Smooth muscle cell (in vitro differentiated cells): ENCODE results near the gene SHC1. TPM values are rescaled to one million over a fixed set of nuclear protein-coding genes. Genes with fewer than 3 reads are reported as not detected.

Source experiments
- DNase-seq: peaks from one replicate; lab custom pipeline; 2025; ENCODE audit not compliant: unreplicated experiment; lab: John Stamatoyannopoulos, UW
- H2AFZ ChIP-seq: fragments of 200-600 bp; sonication (generic); 2 replicates; pipeline ENCODE4 v1.6.0; 2016; ENCODE audit warnings: antibody characterized with exemption, low read depth, mild to moderate bottlenecking
- H3F3A ChIP-seq: fragments of 200-600 bp; sonication (generic); 2 replicates; pipeline ENCODE4 v1.6.0; 2017; ENCODE audit warnings: antibody characterized with exemption, low read depth
- H3K27ac ChIP-seq: fragments of 200-600 bp; sonication (generic); 2 replicates; pipeline ENCODE4 v1.5.1; 2016; ENCODE audit warnings: low read depth, mild to moderate bottlenecking
- H3K27me3 ChIP-seq: fragments of 200-600 bp; sonication (generic); 2 replicates; pipeline ENCODE4 v1.6.1; 2016; ENCODE audit warnings: low read depth, mild to moderate bottlenecking
- H3K36me3 ChIP-seq: fragments of 200-600 bp; sonication (generic); 2 replicates; pipeline ENCODE4 v1.5.1; 2016; ENCODE audit warnings: low read depth
- H3K4me1 ChIP-seq: fragments of 200-600 bp; sonication (generic); 2 replicates; pipeline ENCODE4 v1.5.1; 2016; ENCODE audit warnings: low read depth
- H3K4me2 ChIP-seq: fragments of 200-600 bp; sonication (generic); 2 replicates; pipeline ENCODE4 v1.6.0; 2016; ENCODE audit warnings: mild to moderate bottlenecking
- H3K4me3 ChIP-seq: fragments of 200-600 bp; sonication (generic); 2 replicates; pipeline ENCODE4 v1.5.1; 2016; ENCODE audit warnings: mild to moderate bottlenecking
- H3K79me2 ChIP-seq: fragments of 200-600 bp; sonication (generic); 2 replicates; pipeline ENCODE4 v1.6.0; 2016; ENCODE audit warnings: low read depth, mild to moderate bottlenecking
- H3K9ac ChIP-seq: fragments of 200-600 bp; sonication (generic); 2 replicates; pipeline ENCODE4 v1.6.0; 2016; ENCODE audit warnings: low read depth
- H3K9me3 ChIP-seq: fragments of 200-600 bp; sonication (generic); replicated peaks from 2 replicates; pipeline ENCODE4 v1.5.1; 2016; ENCODE audit warnings: low read depth
- H4K20me1 ChIP-seq: fragments of 200-600 bp; sonication (generic); 2 replicates; pipeline ENCODE4 v1.6.0; 2016; ENCODE audit warnings: low read depth
- WGBS: methylation state at CpG from one replicate; pipeline ENCODE4 v1.1.7; 2016; ENCODE audit warnings: low lambda C conversion rate; 5-methylcytosine and 5-hydroxymethylcytosine counted together
- polyA plus RNA-seq: library from polyadenylated mRNA; unstranded; fragments of >200 nt; fragmentation: Nextera tagmentation; extraction: Ambion mirVana; gene quantifications from 2 replicates; pipeline ENCODE4 v1.2.1, GENCODE V29; 2016
- total RNA-seq: library from RNA; depleted of rRNA; stranded (reverse); fragments of >200 nt; gene quantifications from 2 replicates; pipeline ENCODE4 v1.2.3, GENCODE V29; 2014
- TF ChIP-seq, protein P1 (sequence below): fragments of 200-600 bp; sonication (generic); IDR thresholded peaks from 2 replicates; pipeline ENCODE4 v1.5.1; 2017; ENCODE audit warnings: borderline replicate concordance, mild to moderate bottlenecking, antibody characterized with exemption; ENCODE audit not compliant: insufficient read depth, poor library complexity, severe bottlenecking

SHC1 gene
- total and polyA plus RNA-seq, 2 experiments from 2014 or later, result 207 to 249 TPM

DNA sequence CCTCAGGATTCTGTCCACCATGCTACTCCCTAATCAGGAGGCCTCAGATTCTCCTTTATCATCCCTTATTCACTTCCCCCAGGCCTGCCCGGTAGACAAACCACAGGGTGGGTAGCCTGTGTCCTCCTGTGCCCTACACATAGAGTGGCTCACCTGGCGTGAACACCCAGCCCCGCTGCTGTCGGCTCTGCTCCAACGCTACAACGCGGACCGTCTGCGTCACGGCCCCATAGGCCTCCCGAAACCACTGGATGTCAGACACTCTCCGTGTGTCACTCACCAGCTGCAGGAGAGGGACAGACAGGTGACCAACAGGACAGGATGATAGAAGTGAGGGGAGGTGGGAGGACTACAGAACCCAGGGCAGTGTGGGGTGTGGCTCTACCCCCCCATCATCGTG lies 44.3 kb downstream of the SHC1 start:
- no peak overlapping the region for H3K27ac ChIP-seq
- no peak for DNase-seq
- H3F3A ChIP-seq, result no peaks in the 10 kb centered on the region

DNA sequence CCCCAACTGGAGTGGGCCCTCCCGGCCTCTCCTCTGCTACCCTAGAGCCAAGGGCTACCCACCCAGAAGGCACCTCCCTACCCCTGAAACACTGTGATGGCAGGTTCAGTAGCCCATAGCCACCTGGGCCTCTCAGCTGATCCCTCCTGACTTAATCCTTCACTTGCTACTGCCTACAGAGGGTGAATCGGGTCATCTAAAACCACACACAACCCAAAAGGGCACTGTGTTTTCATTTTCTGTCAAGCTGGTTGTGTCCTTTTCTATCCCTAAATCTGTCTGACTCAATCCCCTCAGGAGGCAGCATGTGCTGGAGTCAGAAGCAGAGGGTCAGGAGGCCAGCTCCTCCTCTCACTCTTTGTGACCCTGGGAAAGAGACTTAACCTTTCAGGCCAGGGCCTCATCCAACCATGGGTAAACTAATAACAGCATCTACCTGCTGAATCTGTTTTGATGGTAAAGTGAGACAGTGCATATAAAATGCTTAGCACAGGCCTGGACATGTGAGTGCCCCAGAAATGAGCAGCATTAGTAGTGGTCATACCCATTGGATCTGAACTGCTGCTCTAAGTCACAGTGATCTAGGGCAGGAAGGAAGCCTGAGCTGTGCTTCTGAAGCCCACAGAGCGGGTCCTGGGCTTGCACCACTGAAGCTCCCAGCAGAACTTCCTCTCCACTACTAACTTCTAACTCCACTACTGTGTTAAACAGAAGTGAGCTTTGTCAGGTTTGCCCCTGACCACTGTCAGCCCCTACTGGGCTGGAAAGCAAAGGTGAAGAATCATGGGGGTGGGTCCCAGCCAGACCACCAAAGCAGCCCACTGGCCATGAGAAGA lies 45.0 kb downstream of the SHC1 start:
- H3K27me3 ChIP-seq, result no peaks in the 10 kb centered on the region
- H4K20me1 ChIP-seq, result no peaks in the 10 kb centered on the region
- H3K36me3 ChIP-seq, result no peaks in the 10 kb centered on the region
- TF ChIP-seq, protein P1, sequence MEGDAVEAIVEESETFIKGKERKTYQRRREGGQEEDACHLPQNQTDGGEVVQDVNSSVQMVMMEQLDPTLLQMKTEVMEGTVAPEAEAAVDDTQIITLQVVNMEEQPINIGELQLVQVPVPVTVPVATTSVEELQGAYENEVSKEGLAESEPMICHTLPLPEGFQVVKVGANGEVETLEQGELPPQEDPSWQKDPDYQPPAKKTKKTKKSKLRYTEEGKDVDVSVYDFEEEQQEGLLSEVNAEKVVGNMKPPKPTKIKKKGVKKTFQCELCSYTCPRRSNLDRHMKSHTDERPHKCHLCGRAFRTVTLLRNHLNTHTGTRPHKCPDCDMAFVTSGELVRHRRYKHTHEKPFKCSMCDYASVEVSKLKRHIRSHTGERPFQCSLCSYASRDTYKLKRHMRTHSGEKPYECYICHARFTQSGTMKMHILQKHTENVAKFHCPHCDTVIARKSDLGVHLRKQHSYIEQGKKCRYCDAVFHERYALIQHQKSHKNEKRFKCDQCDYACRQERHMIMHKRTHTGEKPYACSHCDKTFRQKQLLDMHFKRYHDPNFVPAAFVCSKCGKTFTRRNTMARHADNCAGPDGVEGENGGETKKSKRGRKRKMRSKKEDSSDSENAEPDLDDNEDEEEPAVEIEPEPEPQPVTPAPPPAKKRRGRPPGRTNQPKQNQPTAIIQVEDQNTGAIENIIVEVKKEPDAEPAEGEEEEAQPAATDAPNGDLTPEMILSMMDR, result no peak
- DNase-seq, result no peak
- no peak overlapping the region for H3K4me2 ChIP-seq
- no peak overlapping the region for H3K9ac ChIP-seq
- no peak overlapping the region for H3K27ac ChIP-seq
- no peaks in the 10 kb centered on the region for H3K9me3 ChIP-seq
- H3K4me3 ChIP-seq, result no peak overlapping the region
- no peaks in the 10 kb centered on the region for H3F3A ChIP-seq
- H3K79me2 ChIP-seq, result no peaks in the 10 kb centered on the region
- WGBS, result 95% methylated on average over 3 of the region's 3 CpGs
- no peaks in the 10 kb centered on the region for H3K4me1 ChIP-seq
- H2AFZ ChIP-seq, result no peak overlapping the region

More for the DNA sequence above, 44.3 kb downstream of the SHC1 start:
- Histone ChIP-seq H3K9ac (no peak overlapping the region), H3K4me3 (no peak overlapping the region), H2AFZ (no peak overlapping the region), H3K9me3 (no peaks in the 10 kb centered on the region), H3K79me2 (no peaks in the 10 kb centered on the region), H4K20me1 (no peaks in the 10 kb centered on the region), H3K27me3 (no peaks in the 10 kb centered on the region), H3K36me3 (no peaks in the 10 kb centered on the region), H3K4me1 (no peaks in the 10 kb centered on the region), H3K4me2 (no peak overlapping the region)
- TF ChIP-seq, protein P1, result no peak
- WGBS, result 97% methylated on average over 13 of the region's 13 CpGs

DNA sequence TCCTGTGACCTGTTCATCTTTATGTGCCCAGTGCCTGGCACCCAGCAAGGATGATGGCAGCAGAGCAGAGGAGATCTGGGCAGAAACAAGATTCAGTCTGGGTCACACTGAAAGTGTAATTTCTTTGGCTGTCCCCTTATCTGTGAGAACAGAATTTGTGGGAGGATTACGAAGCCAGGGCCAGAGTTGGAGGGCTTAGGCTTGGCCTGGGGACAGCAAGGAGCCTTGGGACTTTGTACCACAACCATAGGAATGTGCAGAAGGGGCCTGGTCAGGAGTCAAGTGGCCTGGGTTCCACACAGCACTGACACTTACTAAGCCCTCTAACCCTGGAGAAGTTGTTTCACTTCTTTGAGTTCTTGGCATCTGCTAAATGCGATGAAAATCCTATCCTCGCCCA lies 46.9 kb downstream of the SHC1 start:
- Histone ChIP-seq H3K4me3 (no peak overlapping the region), H3K27me3 (no peaks in the 10 kb centered on the region), H3K27ac (no peak overlapping the region), H3K9ac (no peak overlapping the region), H3F3A (no peaks in the 10 kb centered on the region), H3K4me1 (no peaks in the 10 kb centered on the region), H3K4me2 (no peak overlapping the region), H3K9me3 (no peaks in the 10 kb centered on the region), H3K36me3 (no peaks in the 10 kb centered on the region), H3K79me2 (no peaks in the 10 kb centered on the region), H2AFZ (no peak overlapping the region), H4K20me1 (no peaks in the 10 kb centered on the region)
- TF ChIP-seq, protein P1, result no peak
- no peak for DNase-seq
- WGBS, result 91% methylated on average over 3 of the region's 3 CpGs

DNA sequence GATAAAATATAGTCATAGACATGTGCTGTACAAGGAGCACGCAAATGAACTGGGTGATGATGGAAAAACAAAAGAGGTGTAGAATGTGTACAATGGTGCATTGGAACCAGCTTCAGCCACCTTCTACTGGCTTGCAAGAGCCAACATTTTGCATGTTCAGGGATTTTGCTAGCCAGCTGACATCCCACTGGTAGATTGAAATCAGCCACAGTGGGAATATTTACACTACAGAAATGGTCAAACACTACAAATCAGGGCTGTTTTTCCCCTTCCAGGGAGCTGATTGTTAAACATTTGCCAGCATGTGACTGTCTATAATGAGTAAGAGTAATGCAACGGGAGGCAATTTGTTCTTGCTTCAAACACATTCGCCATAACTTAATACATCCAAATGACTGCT lies 57.3 kb downstream of the SHC1 start:
- TF ChIP-seq, protein P1, result no peak
- H3K79me2 ChIP-seq, result no peaks in the 10 kb centered on the region
- H2AFZ ChIP-seq, result no peak overlapping the region
- no peak overlapping the region for H3K4me2 ChIP-seq
- no peaks in the 10 kb centered on the region for H3K27me3 ChIP-seq
- H4K20me1 ChIP-seq, result no peaks in the 10 kb centered on the region
- WGBS, result 93% methylated on average over 3 of the region's 3 CpGs
- H3K9ac ChIP-seq, result no peak overlapping the region
- no peaks in the 10 kb centered on the region for H3K4me1 ChIP-seq
- DNase-seq, result no peak
- H3K27ac ChIP-seq, result no peak overlapping the region
- no peaks in the 10 kb centered on the region for H3F3A ChIP-seq
- no peaks in the 10 kb centered on the region for H3K36me3 ChIP-seq
- no peak overlapping the region for H3K4me3 ChIP-seq
- peaks cover 3% of the 10 kb centered on the region for H3K9me3 ChIP-seq
